ENCODE results near the gene LGALS9. TPM values are rescaled to one million over a fixed set of nuclear protein-coding genes. Genes with fewer than 3 reads are reported as not detected.
A peak's percentile ranks its signal among the peaks of the same experiment; 100 is the strongest.
"Not testable (repeated sequence)": the region's sequence is repeated elsewhere in the genome, so short reads cannot be mapped to it uniquely, and the experiment has no call there.

Gene LGALS9
- total and polyA plus RNA-seq, 2 experiments from 2014 or later, result 0.48 to 0.73 TPM

- no peak overlapping the region for H3K4me2 ChIP-seq
- H2AFZ ChIP-seq, result no peak overlapping the region
- no peak overlapping the region for H3K27ac ChIP-seq (ENCODE audit: low read depth)
- Mint-ChIP-seq H3K27me3 (ENCODE audit: insufficient read depth, low read depth, poor library complexity) (no peaks in the 10 kb centered on the region), H3K36me3 (ENCODE audit: low read depth) (peaks cover 7% of the 10 kb centered on the region), H3K27ac (no peak overlapping the region), H3K4me1 (no peaks in the 10 kb centered on the region), H3K4me3 (no peak overlapping the region), H3K9me3 (peaks cover 53% of the 10 kb centered on the region)
- H3K4me1 ChIP-seq (ENCODE audit: insufficient read depth), result no peaks in the 10 kb centered on the region
- no peak for TF ChIP-seq JUNB (IDR thresholded peaks at IDR 0.05; ENCODE audit: unreplicated experiment)
- TF ChIP-seq CREB1 (CRISPR knock-in tag; IDR thresholded peaks at IDR 0.05; ENCODE audit: low read depth), result no peak
- no peak for TF ChIP-seq ZNF114 (CRISPR knock-in tag; IDR thresholded peaks at IDR 0.05)
- no peak for TF ChIP-seq ZNF331 (CRISPR knock-in tag; IDR thresholded peaks at IDR 0.05; ENCODE audit: low read depth)
- no peak for TF ChIP-seq EZH2 (IDR thresholded peaks at IDR 0.05; ENCODE audit: low read depth, unreplicated experiment)
- TF ChIP-seq, protein P1, sequence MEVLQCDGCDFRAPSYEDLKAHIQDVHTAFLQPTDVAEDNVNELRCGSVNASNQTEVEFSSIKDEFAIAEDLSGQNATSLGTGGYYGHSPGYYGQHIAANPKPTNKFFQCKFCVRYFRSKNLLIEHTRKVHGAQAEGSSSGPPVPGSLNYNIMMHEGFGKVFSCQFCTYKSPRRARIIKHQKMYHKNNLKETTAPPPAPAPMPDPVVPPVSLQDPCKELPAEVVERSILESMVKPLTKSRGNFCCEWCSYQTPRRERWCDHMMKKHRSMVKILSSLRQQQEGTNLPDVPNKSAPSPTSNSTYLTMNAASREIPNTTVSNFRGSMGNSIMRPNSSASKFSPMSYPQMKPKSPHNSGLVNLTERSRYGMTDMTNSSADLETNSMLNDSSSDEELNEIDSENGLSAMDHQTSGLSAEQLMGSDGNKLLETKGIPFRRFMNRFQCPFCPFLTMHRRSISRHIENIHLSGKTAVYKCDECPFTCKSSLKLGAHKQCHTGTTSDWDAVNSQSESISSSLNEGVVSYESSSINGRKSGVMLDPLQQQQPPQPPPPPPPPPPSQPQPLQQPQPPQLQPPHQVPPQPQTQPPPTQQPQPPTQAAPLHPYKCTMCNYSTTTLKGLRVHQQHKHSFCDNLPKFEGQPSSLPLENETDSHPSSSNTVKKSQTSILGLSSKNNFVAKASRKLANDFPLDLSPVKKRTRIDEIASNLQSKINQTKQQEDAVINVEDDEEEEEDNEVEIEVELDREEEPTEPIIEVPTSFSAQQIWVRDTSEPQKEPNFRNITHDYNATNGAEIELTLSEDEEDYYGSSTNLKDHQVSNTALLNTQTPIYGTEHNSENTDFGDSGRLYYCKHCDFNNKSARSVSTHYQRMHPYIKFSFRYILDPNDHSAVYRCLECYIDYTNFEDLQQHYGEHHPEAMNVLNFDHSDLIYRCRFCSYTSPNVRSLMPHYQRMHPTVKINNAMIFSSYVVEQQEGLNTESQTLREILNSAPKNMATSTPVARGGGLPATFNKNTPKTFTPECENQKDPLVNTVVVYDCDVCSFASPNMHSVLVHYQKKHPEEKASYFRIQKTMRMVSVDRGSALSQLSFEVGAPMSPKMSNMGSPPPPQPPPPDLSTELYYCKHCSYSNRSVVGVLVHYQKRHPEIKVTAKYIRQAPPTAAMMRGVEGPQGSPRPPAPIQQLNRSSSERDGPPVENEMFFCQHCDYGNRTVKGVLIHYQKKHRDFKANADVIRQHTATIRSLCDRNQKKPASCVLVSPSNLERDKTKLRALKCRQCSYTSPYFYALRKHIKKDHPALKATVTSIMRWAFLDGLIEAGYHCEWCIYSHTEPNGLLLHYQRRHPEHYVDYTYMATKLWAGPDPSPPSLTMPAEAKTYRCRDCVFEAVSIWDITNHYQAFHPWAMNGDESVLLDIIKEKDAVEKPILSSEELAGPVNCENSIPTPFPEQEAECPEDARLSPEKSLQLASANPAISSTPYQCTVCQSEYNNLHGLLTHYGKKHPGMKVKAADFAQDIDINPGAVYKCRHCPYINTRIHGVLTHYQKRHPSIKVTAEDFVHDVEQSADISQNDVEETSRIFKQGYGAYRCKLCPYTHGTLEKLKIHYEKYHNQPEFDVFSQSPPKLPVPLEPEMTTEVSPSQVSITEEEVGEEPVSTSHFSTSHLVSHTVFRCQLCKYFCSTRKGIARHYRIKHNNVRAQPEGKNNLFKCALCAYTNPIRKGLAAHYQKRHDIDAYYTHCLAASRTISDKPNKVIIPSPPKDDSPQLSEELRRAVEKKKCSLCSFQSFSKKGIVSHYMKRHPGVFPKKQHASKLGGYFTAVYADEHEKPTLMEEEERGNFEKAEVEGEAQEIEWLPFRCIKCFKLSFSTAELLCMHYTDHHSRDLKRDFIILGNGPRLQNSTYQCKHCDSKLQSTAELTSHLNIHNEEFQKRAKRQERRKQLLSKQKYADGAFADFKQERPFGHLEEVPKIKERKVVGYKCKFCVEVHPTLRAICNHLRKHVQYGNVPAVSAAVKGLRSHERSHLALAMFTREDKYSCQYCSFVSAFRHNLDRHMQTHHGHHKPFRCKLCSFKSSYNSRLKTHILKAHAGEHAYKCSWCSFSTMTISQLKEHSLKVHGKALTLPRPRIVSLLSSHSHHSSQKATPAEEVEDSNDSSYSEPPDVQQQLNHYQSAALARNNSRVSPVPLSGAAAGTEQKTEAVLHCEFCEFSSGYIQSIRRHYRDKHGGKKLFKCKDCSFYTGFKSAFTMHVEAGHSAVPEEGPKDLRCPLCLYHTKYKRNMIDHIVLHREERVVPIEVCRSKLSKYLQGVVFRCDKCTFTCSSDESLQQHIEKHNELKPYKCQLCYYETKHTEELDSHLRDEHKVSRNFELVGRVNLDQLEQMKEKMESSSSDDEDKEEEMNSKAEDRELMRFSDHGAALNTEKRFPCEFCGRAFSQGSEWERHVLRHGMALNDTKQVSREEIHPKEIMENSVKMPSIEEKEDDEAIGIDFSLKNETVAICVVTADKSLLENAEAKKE (CRISPR knock-in tag; IDR thresholded peaks at IDR 0.05), result no peak
- no peak for TF ChIP-seq STAT1 (IDR thresholded peaks at IDR 0.05; ENCODE audit: unreplicated experiment)
- TF ChIP-seq, protein P2, sequence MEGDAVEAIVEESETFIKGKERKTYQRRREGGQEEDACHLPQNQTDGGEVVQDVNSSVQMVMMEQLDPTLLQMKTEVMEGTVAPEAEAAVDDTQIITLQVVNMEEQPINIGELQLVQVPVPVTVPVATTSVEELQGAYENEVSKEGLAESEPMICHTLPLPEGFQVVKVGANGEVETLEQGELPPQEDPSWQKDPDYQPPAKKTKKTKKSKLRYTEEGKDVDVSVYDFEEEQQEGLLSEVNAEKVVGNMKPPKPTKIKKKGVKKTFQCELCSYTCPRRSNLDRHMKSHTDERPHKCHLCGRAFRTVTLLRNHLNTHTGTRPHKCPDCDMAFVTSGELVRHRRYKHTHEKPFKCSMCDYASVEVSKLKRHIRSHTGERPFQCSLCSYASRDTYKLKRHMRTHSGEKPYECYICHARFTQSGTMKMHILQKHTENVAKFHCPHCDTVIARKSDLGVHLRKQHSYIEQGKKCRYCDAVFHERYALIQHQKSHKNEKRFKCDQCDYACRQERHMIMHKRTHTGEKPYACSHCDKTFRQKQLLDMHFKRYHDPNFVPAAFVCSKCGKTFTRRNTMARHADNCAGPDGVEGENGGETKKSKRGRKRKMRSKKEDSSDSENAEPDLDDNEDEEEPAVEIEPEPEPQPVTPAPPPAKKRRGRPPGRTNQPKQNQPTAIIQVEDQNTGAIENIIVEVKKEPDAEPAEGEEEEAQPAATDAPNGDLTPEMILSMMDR (conservative IDR thresholded peaks at IDR 0.05; ENCODE audit: low read depth in 2 of 2), result no peak
- H3K79me2 ChIP-seq (replicated peaks; ENCODE audit: insufficient read depth), result no peaks in the 10 kb centered on the region
- no peaks in the 10 kb centered on the region for H4K20me1 ChIP-seq (replicated peaks; ENCODE audit: insufficient read depth)
- H3K9me2 ChIP-seq (ENCODE audit: insufficient read depth), result 0 out of 2 replicates have a peak, but pooled peaks cover 3% of the 10 kb centered on the region
- no peaks in the 10 kb centered on the region for H3F3A ChIP-seq (replicated peaks; ENCODE audit: low read depth)
- no peak for ATAC-seq
- H3K27me3 ChIP-seq (ENCODE audit: insufficient read depth), result no peaks in the 10 kb centered on the region
- DNase-seq (ENCODE audit: low spot score), result no peak
- H3K4me3 ChIP-seq, result no peak overlapping the region
- no peaks in the 10 kb centered on the region for H3K36me3 ChIP-seq (ENCODE audit: insufficient read depth)
Measured at GRCh38 chr17:27690882-27691281, 59.9 kb downstream of the LGALS9 start.

DNA sequence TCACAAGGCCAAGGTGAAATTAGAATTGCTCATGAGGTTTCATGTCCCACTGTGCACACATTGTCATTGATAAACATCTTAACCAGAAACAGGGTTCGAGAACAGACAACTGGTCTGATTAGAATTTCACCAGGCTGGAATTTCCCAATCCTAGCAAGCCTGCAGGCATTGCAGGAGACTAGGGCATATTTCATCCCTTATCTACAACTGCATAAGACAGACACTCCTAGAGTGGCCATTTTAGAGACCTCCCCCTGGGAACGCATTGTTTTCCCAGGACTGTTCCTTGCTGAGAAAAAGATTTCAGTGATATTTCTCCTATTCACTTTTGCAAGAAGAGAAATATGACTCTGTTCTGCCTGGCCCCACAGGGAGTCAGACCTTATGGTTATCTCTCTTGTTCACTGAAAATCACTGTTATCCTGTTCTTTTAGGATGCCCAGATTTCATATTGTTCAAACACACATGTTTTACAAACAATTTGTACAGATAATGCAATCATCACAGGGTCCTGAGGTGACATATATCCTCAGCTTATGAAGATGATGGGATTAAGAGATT is 64.3 kb downstream of the LGALS9 start:
- not testable (repeated sequence) for H3K4me3 ChIP-seq

More for the DNA sequence above, 64.3 kb downstream of the LGALS9 start:
- not testable (repeated sequence) for H3K4me3 Mint-ChIP-seq; H3F3A ChIP-seq (replicated peaks; ENCODE audit: low read depth); H3K27me3 ChIP-seq (ENCODE audit: insufficient read depth); H3K79me2 ChIP-seq (replicated peaks; ENCODE audit: insufficient read depth); H3K36me3 ChIP-seq (ENCODE audit: insufficient read depth); ATAC-seq; H3K27ac ChIP-seq (ENCODE audit: low read depth); H2AFZ ChIP-seq; H4K20me1 ChIP-seq (replicated peaks; ENCODE audit: insufficient read depth); H3K36me3 Mint-ChIP-seq (ENCODE audit: low read depth); H3K9me2 ChIP-seq (ENCODE audit: insufficient read depth); H3K27me3 Mint-ChIP-seq (ENCODE audit: insufficient read depth, low read depth, poor library complexity); H3K4me1 ChIP-seq (ENCODE audit: insufficient read depth); H3K4me1 Mint-ChIP-seq; H3K27ac Mint-ChIP-seq; H3K4me2 ChIP-seq
- H3K9me3 Mint-ChIP-seq, result peaks cover 61% of the 10 kb centered on the region
- DNase-seq (ENCODE audit: low spot score), result peak; percentile 18
